Left renal cortex interstitium (tissue), 4 donors: ENCODE results near the gene PHYH. TPM values are rescaled to one million over a fixed set of nuclear protein-coding genes. Genes with fewer than 3 reads are reported as not detected.

Source experiments
- DNase-seq, 4 donors: peaks; one replicate each; pipeline ENCODE4 v3.0.0-alpha.2; 2013; ENCODE audit warnings: low read depth in 4 of 4, low spot score in 2 of 4, missing footprints in 1 of 4
- polyA plus RNA-seq, 4 donors: library from polyadenylated mRNA; unstranded; fragments of 120-200 nt; gene quantifications; one replicate each; pipeline ENCODE4 v1.2.1, GENCODE V29; 2013; ENCODE audit not compliant: insufficient read length in 4 of 4

The PHYH gene
- polyA plus RNA-seq, 4 donors, result 25.0 to 52.0 (median 37.8) TPM

- DNase-seq, result no peak
Measured at GRCh38 chr10:13231808-13232207, 68.1 kb downstream of the PHYH start.

GRCh38 chr10:13231190-13231589 is 68.7 kb downstream of the PHYH start:
- no peak for DNase-seq

Other genes starting within 250 kb of the PHYH start
- gene OPTN, start 199.9 kb downstream of the PHYH start, polyA plus RNA-seq, result 10 to 100 TPM; 34.3 to 39.5 (median 37.9) TPM
- 10 to 100 TPM in 2 of 4 donors, 1 to 10 TPM in 2; 8.7 to 12.5 (median 10.8) TPM for gene MCM10, start 138.5 kb downstream of the PHYH start, polyA plus RNA-seq
- gene UCMA, start 65.7 kb downstream of the PHYH start, polyA plus RNA-seq, result not detected
- 100 to 1,000 TPM; 122 to 131 (median 126) TPM for gene SEPHS1, start 48.2 kb upstream of the PHYH start, polyA plus RNA-seq
- 10 to 100 TPM; 29.0 to 40.9 (median 33.9) TPM for gene BEND7, start 228.9 kb upstream of the PHYH start, polyA plus RNA-seq